HEK293 (cell line): ENCODE results near the gene MEAF6.

Experiments
- TSHZ1 ChIP-seq: fragments of 450-650 bp; formaldehyde crosslinking; IDR thresholded peaks from 2 replicates; pipeline ENCODE4 v1.5.1; 2016; ENCODE audit warnings: missing biosample characterization, missing genetic modification characterization, borderline replicate concordance

The MEAF6 gene

GRCh38 chr1:37442644-37443043 lies 71.9 kb downstream of the MEAF6 start (continued):
- no peak for TF ChIP-seq TSHZ1 (tag by site-specific recombination)
